Neural crest cell (in vitro differentiated cells): ENCODE results near the gene RXFP4. TPM values are rescaled to one million over a fixed set of nuclear protein-coding genes. Genes with fewer than 3 reads are reported as not detected.
A peak's percentile ranks its signal among the peaks of the same experiment; 100 is the strongest.

Experiments used
- DNase-seq: peaks from one replicate; pipeline ENCODE4 v3.0.0; 2021; ENCODE audit warnings: low read depth, mixed read lengths, low spot score
- H3K27ac Mint-ChIP-seq: one replicate; pipeline ENCODE4 v1.8.0; 2021; ENCODE audit warnings: mild to moderate bottlenecking, mixed read lengths; ENCODE audit not compliant: unreplicated experiment
- H3K27me3 Mint-ChIP-seq: 2 replicates; pipeline ENCODE4 v1.8.0; 2021; ENCODE audit warnings: low read depth, mild to moderate bottlenecking, mixed read lengths
- H3K36me3 Mint-ChIP-seq: 2 replicates; pipeline ENCODE4 v1.8.0; 2021; ENCODE audit warnings: low read depth, mild to moderate bottlenecking, mixed read lengths
- H3K4me1 Mint-ChIP-seq: 2 replicates; pipeline ENCODE4 v1.8.0; 2021; ENCODE audit warnings: mixed read lengths
- H3K4me3 Mint-ChIP-seq: one replicate; pipeline ENCODE4 v1.8.0; 2021; ENCODE audit warnings: mild to moderate bottlenecking, mixed read lengths
- H3K9me3 Mint-ChIP-seq: 2 replicates; pipeline ENCODE4 v1.8.0; 2021; ENCODE audit warnings: mixed read lengths
- CTCF ChIP-seq: fragments of 200-600 bp; sonication (generic); conservative IDR thresholded peaks from 2 replicates; pipeline ENCODE4 v1.5.0; 2021; ENCODE audit warnings: antibody characterized with exemption, mild to moderate bottlenecking
- microRNA-seq: library from miRNA; unstranded; fragments of <30 nt; microRNA quantifications from one replicate; pipeline ENCODE4, GENCODE V29; 2020
- total RNA-seq: library from RNA; stranded (reverse); gene quantifications from 2 replicates; pipeline ENCODE4 v1.2.1, GENCODE V29; 2021

RXFP4 gene
- total RNA-seq, 1 donor from 2014 or later, result not detected

GRCh38 chr1:155990005-155990739, 48.7 kb downstream of the RXFP4 start:
- H3K27me3 Mint-ChIP-seq, result no peaks in the 10 kb centered on the region
- H3K9me3 Mint-ChIP-seq, result no peaks in the 10 kb centered on the region
- DNase-seq, result no peak
- H3K36me3 Mint-ChIP-seq, result no peaks in the 10 kb centered on the region
- TF ChIP-seq CTCF, result no peak
- H3K27ac Mint-ChIP-seq, result peak overlapping the region; percentile 75
- H3K4me3 Mint-ChIP-seq, result peak overlapping the region; percentile 31
- H3K4me1 Mint-ChIP-seq, result peaks cover 36% of the 10 kb centered on the region

Small RNAs within 50 kb of the gene (microRNA-seq; reads per million reads assigned to microRNA genes)
- 1.8 reads per million for gene MIR6738

Other genes starting within 250 kb of the RXFP4 start
- 58.4 and 59.5 TPM in 2 replicates for gene GON4L, start 84.4 kb upstream of the RXFP4 start, total RNA-seq
- 19.8 and 20.0 TPM in 2 replicates for gene SYT11, start 82.1 kb upstream of the RXFP4 start, total RNA-seq
- 34.5 and 35.3 TPM in 2 replicates for gene RIT1, start 30.3 kb upstream of the RXFP4 start, total RNA-seq
- 69.9 and 71.2 TPM in 2 replicates for gene KHDC4, start 7.2 kb upstream of the RXFP4 start, total RNA-seq
- gene ARHGEF2, start 36.9 kb downstream of the RXFP4 start, total RNA-seq, result 97.6 and 101 TPM in 2 replicates
- 236 and 255 TPM in 2 replicates for gene SSR2, start 79.3 kb downstream of the RXFP4 start, total RNA-seq
- gene UBQLN4, start 112.2 kb downstream of the RXFP4 start, total RNA-seq, result 70.4 and 78.0 TPM in 2 replicates
- gene LAMTOR2, start 113.1 kb downstream of the RXFP4 start, total RNA-seq, result 49.4 and 55.6 TPM in 2 replicates
- not detected in 2 replicates for gene RAB25, start 119.5 kb downstream of the RXFP4 start, total RNA-seq
- gene MEX3A, start 140.8 kb downstream of the RXFP4 start, total RNA-seq, result 114 and 120 TPM in 2 replicates
- 51.0 and 51.7 TPM in 2 replicates for gene LMNA, start 173.1 kb downstream of the RXFP4 start, total RNA-seq
- gene SEMA4A, start 211.9 kb downstream of the RXFP4 start, total RNA-seq, result 1.3 and 2.1 TPM in 2 replicates